Measurements from ENCODE around the gene RBPJL.

DNA sequence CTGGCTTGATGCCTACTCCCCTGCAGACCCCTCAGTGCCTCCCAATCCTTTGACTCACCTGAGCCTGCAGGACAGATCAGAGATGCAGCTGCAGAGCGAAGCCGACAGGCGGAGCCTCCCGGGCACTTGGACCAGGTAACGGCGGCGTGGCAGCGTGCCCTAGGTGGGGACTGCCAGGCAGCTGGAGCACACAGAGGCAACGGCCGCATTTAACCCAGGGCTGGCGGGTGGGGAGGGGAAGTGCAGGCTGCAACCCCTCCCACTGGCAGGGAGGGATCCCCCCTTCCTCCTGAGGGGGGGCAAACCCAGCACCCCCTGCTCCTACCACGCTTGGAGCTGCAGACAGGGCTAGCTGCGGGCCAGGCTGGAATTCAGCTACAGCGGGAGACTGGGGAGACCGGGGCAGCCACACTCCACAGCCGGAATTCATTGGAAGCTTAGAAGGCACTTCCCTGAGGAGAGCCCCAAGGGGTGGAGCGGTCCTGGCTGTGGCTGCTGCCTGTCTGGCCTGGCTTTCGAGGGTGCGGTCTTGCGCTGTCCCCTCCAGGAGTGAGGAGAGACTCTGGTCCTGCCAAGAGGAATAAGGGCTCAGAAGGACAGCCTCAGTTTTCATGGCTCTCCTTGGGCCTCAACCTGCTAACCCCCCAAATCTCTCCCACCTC, 1.6 kb downstream of the RBPJL start, which contains the start of gene MATN4:
- TF ChIP-seq CTCF (conservative IDR thresholded peaks at IDR 0.05): no peak
- TF ChIP-seq EZH2 (IDR thresholded peaks at IDR 0.05; ENCODE audit: low read depth): no peak
